GM18520 (cell line): ENCODE results near the gene MROH7.
A peak's percentile ranks its signal among the peaks of the same experiment; 100 is the strongest.

ENCODE experiments used
- ATAC-seq: cut with Tn5 transposase; IDR thresholded peaks from one replicate; pipeline ENCODE4 v1.9.1; 2021; ENCODE audit not compliant: unreplicated experiment

The MROH7 gene

GRCh38 chr1:54649921-54650320, 8.3 kb downstream of the MROH7 start:
- no peak for ATAC-seq

- no peak for ATAC-seq
Measured at GRCh38 chr1:54650417-54650816, 8.8 kb downstream of the MROH7 start.

DNA sequence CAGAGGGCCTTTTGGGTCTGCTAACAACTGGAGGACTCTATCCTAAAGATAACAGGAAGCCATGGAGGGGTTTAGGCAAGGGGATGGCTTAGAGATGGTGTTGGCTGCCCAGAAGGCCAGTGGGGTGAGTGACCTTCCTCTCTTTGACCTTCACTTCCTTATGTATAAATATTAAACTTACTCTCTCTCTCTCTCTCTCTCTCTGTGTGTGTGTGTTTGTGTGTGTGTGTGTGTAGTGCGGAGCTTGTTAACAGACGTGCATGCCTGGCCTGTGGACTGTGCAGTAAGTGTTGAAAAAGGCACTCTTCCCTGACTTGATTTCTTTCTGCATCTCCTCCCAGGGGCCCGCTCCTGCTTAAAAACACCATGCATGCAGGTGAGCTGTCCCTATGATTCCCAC, 10.0 kb downstream of the MROH7 start:
- no peak for ATAC-seq

- no peak for ATAC-seq
Measured at GRCh38 chr1:54652168-54652567, 10.6 kb downstream of the MROH7 start.

DNA sequence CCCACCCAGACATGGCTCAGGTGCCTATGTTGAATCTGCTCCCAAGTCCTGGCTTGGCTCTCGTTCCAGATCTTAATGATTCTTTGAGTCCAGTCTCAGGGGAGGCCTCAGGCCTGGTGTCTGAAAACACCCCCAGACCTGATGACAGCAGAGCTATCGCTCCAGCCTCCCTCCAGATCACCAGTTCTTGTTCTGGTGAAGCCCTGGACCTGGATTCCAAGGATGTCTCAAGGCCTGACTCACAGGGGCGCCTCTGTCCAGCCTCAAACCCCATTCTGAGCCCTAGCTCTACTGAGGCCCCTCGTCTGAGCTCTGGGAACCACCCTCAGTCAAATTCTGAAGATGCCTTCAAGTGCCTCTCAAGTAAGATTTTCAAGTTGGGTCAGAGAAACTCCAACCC, 11.4 kb downstream of the MROH7 start:
- no peak for ATAC-seq

DNA sequence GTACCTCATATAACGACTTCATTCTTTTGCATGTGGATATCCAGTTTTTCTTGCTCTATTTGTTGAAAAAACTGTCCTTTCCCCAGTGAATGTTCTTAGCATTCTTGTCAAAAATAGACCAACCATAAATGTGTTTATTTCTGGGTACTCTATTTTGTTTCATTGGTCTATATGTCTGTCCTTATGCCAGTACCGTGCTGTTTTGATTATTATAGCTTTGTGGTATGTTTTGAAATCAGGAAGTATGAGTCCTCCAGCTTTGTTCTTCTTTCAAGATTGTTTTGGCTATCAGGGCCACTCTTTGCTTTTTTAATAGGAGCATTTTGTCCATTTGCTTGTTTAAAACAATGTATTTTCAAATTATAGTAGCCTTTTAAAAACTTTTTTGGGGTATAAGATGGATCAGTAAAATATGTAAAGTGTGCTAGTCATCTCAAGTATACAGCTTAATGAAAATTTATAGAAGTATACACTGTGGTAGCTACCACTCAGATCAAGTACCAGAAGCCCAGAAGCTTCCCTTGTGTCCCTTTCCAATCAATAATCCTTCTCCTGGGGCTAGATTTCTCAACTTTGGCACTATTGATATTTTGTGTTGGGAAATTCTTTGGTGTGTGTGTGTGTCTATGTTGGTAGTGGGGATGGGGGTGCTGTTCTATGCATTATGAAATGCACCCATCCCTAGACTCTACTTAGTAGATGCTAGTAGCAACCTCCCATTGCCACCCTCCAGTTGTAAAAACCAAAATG, 16.8 kb downstream of the MROH7 start:
- no peak for ATAC-seq

DNA sequence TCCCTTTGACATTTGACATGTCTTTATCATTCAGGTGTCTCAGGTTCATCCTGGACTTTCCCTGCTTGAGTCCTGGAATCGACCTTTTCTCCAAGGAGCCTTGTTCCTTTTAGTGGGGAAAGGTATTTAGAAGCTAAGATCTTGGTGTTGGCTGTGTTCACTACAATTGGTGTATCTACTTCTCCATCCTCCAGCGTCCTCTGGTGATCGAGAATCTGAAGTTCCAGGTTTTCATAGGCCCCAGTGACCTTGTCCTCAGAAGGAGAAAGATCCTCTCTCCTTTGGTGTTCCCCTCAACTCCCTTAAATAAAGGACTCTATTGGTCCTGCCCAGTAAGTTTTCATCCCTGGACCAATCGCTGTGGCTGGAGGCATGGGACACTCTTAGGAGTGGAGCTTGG, 22.1 kb downstream of the MROH7 start:
- ATAC-seq: no peak

DNA sequence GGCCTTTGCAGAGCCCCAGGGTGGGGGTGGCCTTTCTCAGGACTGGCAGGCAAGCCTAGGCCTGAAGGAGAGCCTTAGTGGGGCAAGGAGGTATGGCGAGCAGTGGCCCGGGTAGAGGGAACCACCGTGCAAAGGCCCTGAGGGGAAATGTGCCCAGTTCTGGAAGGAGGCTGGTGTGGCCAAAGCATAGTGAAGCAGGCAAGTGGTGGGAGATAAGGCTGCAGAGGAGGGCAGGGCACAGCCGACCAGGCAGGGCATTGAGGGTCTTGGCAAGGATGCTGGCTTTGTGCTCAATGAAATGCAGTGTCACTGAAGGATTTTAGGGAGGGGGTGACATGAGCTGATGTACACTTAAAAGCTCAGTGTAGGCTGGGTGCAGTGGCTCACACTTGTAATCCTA, 22.8 kb downstream of the MROH7 start:
- ATAC-seq: no peak

DNA sequence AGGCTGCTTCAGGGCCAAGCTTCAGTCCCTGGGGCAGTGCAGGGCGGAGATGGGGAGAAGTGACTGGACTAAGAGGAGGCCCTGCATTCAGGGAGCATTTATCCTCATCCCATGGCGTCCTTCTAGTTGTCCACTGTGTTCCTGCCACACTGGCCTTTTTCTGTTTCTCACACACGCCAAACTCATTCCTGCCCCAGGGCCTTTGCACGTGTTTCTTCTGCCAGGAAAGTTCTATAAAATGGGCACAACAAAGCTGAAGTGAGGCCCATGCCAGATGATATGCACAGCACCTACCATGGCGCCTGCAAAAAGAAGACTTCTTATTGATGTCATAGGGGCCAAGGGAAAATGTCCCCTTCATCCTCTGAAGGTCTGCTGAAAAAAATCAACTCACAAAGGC, 24.3 kb downstream of the MROH7 start:
- ATAC-seq: no peak

DNA sequence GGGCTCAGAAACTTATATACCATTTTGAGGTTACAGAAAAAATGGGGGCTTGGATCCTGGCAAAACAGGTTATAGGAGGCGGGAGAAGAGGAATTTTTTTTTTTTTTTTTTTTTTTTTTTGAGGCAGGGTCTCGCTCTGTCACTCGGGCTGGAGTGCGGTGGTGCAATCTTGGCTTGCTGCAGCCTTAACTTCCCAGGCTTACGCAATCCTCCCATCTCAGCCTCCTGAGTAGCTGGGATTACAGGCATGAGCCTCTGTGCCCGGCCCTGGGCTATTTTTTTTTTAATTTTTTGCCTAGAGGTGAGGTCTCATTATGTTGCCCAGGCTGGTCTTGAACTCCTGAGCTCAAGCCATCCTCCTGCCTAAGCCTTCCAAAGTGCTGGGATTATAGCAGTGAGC, 24.7 kb downstream of the MROH7 start:
- ATAC-seq: no peak

GRCh38 chr1:54667797-54668196, 26.2 kb downstream of the MROH7 start:
- no peak for ATAC-seq

DNA sequence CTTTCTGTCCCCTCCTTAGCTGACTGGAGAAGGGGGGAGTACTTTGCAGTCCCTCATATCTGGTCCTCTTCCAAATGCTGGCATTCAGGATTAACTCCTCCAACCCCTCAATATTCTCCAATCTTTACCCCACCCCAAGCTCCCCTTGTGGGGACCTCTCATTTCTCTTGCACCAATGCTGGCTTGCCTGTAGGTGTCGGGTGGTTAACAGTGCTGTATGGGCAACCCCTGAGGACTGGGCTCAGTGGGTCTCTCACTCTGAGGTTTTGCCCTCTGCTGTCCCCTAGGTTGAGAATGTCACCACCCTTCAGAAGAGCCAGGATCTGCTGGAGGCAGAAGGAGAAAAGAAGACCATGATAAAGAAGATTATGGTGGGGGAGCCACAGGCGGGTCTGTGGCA, 27.0 kb downstream of the MROH7 start:
- no peak for ATAC-seq

DNA sequence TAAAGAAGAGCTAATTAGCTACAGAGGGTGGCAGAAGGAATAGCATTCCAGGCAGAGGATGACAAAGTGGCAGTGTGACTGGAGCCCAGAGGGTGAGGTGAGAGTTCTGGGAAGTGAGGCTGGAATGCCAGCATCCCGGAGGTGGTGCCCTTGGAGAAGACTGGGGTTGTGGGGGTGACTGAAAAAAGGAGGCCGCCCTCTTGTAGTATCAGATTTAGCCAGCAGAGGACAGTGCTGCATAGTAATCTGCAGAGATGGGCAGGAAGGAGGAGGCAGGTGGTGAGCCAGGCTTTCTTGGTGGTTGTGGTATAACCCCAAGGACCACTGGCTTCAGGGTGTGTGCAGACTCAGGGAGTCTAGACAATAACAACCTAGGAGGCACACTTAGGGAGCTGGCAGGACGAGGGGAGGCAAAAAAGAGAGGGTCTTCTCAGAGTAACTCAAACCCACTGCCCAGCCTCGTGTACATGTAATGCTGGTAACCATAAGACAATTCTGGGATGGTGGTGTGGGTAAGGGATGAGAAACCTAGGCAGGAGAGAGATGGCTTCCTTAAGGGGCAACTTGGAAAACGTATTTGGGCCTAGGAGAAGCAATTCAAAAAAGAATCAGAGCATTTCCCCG, 30.5 kb downstream of the MROH7 start:
- ATAC-seq: peak; percentile 43

DNA sequence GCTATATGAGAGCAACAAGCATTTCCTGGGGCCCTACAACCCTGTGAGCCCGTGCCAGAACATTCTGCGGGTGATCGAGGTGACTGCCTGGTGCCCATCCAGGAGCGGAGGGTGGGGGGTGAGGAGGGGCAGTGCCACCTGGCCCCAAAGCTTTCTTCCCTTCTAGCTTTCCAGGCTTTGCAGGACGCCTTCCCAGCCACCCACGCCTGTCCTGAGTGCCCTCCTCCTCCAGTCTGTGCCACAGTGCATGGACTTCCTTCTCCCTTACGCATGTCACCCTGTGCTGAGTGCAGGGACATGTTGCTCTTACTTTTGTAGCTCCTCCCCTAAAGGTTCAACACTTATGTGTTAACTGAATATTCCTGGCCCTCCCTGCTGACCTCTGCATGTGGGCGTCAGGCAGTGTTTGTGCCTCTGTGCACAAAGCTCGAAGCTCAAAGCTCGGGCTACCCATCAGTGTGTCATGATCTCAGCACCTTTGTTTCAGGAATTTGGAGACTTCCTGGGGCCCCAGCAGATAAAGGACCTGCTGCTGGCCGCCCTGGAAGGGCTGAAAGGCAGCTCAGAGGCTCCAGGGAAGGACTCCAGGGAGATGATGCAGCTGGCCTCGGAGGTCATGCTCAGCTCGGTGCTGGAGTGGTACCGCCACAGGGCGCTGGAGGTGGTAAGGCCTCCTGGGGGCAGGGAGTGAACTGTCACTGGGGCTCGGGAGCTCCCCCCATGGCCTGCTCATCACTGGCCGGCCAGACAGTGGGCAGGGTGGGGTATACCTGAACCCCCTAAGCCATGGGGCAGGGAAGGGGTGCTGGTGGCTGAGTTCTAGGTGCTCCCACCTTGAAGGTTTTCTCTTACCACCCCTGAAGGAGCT, 37.4 kb downstream of the MROH7 start:
- ATAC-seq: no peak

DNA sequence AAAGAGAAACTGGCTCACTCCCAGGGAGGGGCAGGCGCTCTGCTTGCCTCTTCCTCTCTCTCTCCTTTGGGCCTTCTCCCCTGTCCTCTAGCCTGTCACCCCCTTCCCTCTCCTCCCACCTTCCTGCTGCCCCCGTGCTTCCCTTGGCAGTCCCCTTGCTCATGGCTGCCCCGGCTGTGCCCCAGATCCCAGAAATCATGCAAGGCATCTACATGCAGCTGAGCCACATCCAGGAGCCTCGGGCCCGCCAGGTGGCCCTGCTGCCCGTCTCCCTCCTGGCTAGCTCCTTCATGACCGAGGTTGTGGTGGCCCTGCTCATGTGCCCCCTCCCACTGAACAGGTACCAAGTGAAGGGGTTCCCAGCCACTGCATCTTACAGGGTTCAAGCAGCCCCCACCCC, 38.1 kb downstream of the MROH7 start:
- no peak for ATAC-seq

GRCh38 chr1:54680387-54680786, 38.8 kb downstream of the MROH7 start:
- no peak for ATAC-seq

GRCh38 chr1:54681358-54681757, 39.8 kb downstream of the MROH7 start:
- ATAC-seq: no peak

GRCh38 chr1:54683453-54683852, 41.9 kb downstream of the MROH7 start:
- no peak for ATAC-seq

GRCh38 chr1:54685335-54685905, 43.8 kb downstream of the MROH7 start:
- no peak for ATAC-seq

- ATAC-seq: no peak
Measured at GRCh38 chr1:54686155-54686554, 44.6 kb downstream of the MROH7 start.

DNA sequence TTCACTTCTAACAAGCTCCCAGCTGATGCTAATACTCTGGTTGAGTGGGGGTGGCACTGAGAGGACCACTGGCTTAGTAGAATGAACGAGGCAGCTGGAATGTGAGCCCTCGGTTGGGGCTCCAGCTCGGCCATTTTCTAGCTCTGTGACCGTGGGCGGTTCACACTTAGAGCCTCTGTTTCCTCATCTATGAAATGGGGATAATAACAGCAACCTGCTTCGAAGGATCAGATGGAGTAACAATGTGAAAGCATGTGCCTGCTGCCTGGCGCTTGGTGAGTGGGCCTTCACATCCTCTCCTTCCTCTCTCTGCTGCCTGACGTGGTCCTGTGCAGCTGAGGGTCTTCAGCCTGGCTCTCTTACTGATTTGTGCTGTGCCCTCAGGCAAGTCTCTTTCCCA, 53.2 kb downstream of the MROH7 start:
- no peak for ATAC-seq

DNA sequence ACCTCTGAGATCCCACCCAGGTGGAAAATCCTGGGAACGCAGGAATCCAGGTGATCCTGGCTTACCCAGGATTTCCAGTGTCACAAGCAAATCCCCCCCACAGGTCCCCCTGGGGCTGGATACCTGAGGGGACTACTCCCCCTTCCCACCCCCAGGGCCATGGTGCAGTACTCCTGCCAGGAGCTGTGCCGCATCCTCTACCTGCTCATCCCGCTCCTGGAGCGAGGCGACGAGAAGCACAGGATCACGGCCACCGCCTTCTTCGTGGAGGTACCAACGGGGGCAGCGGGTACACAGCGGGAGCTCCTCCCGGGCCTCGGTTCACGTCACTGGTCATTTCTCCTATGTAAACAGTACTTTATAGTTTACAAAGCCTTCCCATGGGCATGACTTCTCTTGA, 53.6 kb downstream of the MROH7 start:
- ATAC-seq: no peak
